Endothelial cell of umbilical vein (primary cell): ENCODE measurements around the gene ZBTB43.

Experiments used
- EZH2 ChIP-seq: IDR thresholded peaks from 2 replicates; pipeline ENCODE4 v1.6.1; 2012; ENCODE audit warnings: borderline replicate concordance, low read depth, mild to moderate bottlenecking, moderate library complexity, low read length, inconsistent platforms; ENCODE audit not compliant: severe bottlenecking
- FOS ChIP-seq: IDR thresholded peaks from 2 replicates; pipeline ENCODE4 v1.6.1; 2011; ENCODE audit warnings: mild to moderate bottlenecking, low read length, moderate library complexity, borderline replicate concordance; ENCODE audit not compliant: insufficient read depth
- GATA2 ChIP-seq: IDR thresholded peaks from 2 replicates; pipeline ENCODE4 v1.7.0; 2011; ENCODE audit warnings: low read depth, mild to moderate bottlenecking, moderate library complexity, mixed read lengths, low read length; ENCODE audit not compliant: insufficient read length, insufficient read depth
- MYC ChIP-seq: IDR thresholded peaks from one replicate; pipeline ENCODE4 v1.6.1; 2011; ENCODE audit warnings: mild to moderate bottlenecking, low read depth, low read length
- POLR2A ChIP-seq: IDR thresholded peaks from 2 replicates; pipeline ENCODE4 v1.6.1; 2012; ENCODE audit warnings: low read depth, mild to moderate bottlenecking, control low read depth, low read length
- POLR2AphosphoS5 ChIP-seq: IDR thresholded peaks from 2 replicates; pipeline ENCODE4 v1.6.1; 2012; ENCODE audit warnings: low read depth, mild to moderate bottlenecking, control low read depth, low read length, moderate library complexity; ENCODE audit not compliant: insufficient read depth
- TF ChIP-seq, protein P1 (sequence below), 2 donors: IDR thresholded peaks; 1 replicate in 1 of 2; 2 replicates in 1 of 2; pipeline ENCODE4 v1.5.1; 2011; ENCODE audit warnings: low read length in 2 of 2, mild to moderate bottlenecking in 2 of 2, moderate library complexity in 2 of 2, control low read depth in 1 of 2, inconsistent platforms in 1 of 2, low read depth in 1 of 2; ENCODE audit not compliant: insufficient read depth in 1 of 2; ENCODE audit errors: extremely low read depth in 1 of 2
- TF ChIP-seq, protein P2 (sequence below): IDR thresholded peaks from 2 replicates; pipeline ENCODE4 v1.6.1; 2011; ENCODE audit not compliant: insufficient read depth, insufficient read length

DNA sequence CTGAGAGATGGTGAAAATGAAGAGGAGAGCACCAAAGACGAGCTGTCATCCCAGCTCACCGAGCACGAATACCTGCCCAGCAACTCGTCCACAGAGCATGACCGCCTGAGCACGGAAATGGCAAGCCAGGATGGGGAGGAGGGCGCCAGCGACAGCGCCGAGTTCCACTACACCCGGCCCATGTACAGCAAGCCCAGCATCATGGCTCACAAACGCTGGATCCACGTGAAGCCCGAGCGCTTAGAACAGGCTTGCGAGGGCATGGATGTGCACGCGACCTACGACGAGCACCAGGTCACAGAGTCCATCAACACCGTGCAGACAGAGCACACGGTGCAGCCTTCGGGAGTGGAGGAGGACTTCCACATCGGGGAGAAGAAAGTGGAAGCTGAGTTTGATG lies 28.2 kb downstream of the ZBTB43 start:
- no peak for TF ChIP-seq EZH2
- TF ChIP-seq, protein P1, sequence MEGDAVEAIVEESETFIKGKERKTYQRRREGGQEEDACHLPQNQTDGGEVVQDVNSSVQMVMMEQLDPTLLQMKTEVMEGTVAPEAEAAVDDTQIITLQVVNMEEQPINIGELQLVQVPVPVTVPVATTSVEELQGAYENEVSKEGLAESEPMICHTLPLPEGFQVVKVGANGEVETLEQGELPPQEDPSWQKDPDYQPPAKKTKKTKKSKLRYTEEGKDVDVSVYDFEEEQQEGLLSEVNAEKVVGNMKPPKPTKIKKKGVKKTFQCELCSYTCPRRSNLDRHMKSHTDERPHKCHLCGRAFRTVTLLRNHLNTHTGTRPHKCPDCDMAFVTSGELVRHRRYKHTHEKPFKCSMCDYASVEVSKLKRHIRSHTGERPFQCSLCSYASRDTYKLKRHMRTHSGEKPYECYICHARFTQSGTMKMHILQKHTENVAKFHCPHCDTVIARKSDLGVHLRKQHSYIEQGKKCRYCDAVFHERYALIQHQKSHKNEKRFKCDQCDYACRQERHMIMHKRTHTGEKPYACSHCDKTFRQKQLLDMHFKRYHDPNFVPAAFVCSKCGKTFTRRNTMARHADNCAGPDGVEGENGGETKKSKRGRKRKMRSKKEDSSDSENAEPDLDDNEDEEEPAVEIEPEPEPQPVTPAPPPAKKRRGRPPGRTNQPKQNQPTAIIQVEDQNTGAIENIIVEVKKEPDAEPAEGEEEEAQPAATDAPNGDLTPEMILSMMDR (IDR thresholded peaks at IDR 0.05; ENCODE audit: extremely low read depth in 1 of 2, insufficient read depth in 1 of 2, low read depth in 1 of 2, low read length in 2 of 2): no peak
- TF ChIP-seq POLR2A: no peak
- TF ChIP-seq, protein P2, sequence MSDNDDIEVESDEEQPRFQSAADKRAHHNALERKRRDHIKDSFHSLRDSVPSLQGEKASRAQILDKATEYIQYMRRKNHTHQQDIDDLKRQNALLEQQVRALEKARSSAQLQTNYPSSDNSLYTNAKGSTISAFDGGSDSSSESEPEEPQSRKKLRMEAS: no peak
- no peak for TF ChIP-seq POLR2AphosphoS5
- no peak for TF ChIP-seq GATA2
- TF ChIP-seq MYC: no peak
- TF ChIP-seq FOS: no peak
